Effector memory CD8-positive, alpha-beta T cell (primary cell): Measurements from ENCODE around the gene TEX29.

Experiments
- ATAC-seq: fragments of 150-1000 bp; cut with Tn5 transposase; replicated peaks from 2 replicates; pipeline ENCODE4 v1.10.0; 2021; ENCODE audit warnings: mild to moderate bottlenecking, moderate library complexity
- DNase-seq, 3 experiments: peaks; one replicate each; pipeline ENCODE4 v3.0.0; 2021
- H3K27ac Mint-ChIP-seq, 2 donors: one replicate each; pipeline ENCODE4 v1.8.0; 2022; ENCODE audit warnings: mild to moderate bottlenecking in 2 of 2, mixed read lengths in 2 of 2, moderate library complexity in 2 of 2
- H3K27me3 Mint-ChIP-seq, 2 donors: one replicate each; pipeline ENCODE4 v1.8.0; 2022; ENCODE audit warnings: mixed read lengths in 2 of 2
- H3K36me3 Mint-ChIP-seq: one replicate; pipeline ENCODE4 v1.8.0; 2022; ENCODE audit warnings: mild to moderate bottlenecking, moderate library complexity, mixed read lengths; ENCODE audit not compliant: insufficient read depth
- H3K4me1 Mint-ChIP-seq, 2 donors: one replicate each; pipeline ENCODE4 v1.8.0; 2022; ENCODE audit warnings: low read depth in 2 of 2, mixed read lengths in 2 of 2
- H3K4me3 Mint-ChIP-seq, 2 donors: one replicate each; pipeline ENCODE4 v1.8.0; 2022; ENCODE audit warnings: mild to moderate bottlenecking in 2 of 2, mixed read lengths in 2 of 2, moderate library complexity in 2 of 2
- H3K9me3 Mint-ChIP-seq, 2 donors: one replicate each; pipeline ENCODE4 v1.8.0; 2022; ENCODE audit warnings: mixed read lengths in 2 of 2

TEX29 gene

GRCh38 chr13:111345682-111346081 is 25.2 kb downstream of the TEX29 start:
- H3K36me3 Mint-ChIP-seq, result no peaks in the 10 kb centered on the region
- peaks cover 0 to 4% of the 10 kb centered on the region in 2 donors for H3K27me3 Mint-ChIP-seq
- H3K9me3 Mint-ChIP-seq, result no peaks in the 10 kb centered on the region
- ATAC-seq (no peak), DNase-seq (no peak)
- H3K27ac Mint-ChIP-seq, result no peak overlapping the region
- no peaks in the 10 kb centered on the region for H3K4me1 Mint-ChIP-seq
- no peak overlapping the region for H3K4me3 Mint-ChIP-seq

GRCh38 chr13:111346101-111346680 is 25.7 kb downstream of the TEX29 start:
- Mint-ChIP-seq H3K9me3 (no peaks in the 10 kb centered on the region), H3K27ac (no peak overlapping the region), H3K4me1 (no peaks in the 10 kb centered on the region), H3K27me3 (peaks cover 0 to 6% of the 10 kb centered on the region in 2 donors), H3K36me3 (no peaks in the 10 kb centered on the region), H3K4me3 (no peak overlapping the region)
- ATAC-seq (no peak), DNase-seq (no peak)

- no peak for ATAC-seq
- H3K4me1 Mint-ChIP-seq, result no peaks in the 10 kb centered on the region
- H3K4me3 Mint-ChIP-seq, result no peak overlapping the region
- DNase-seq, result no peak
- no peaks in the 10 kb centered on the region for H3K36me3 Mint-ChIP-seq
- H3K27me3 Mint-ChIP-seq, result peaks cover 0 to 13% of the 10 kb centered on the region in 2 donors
- H3K27ac Mint-ChIP-seq, result no peak overlapping the region
- no peaks in the 10 kb centered on the region for H3K9me3 Mint-ChIP-seq
Observed at GRCh38 chr13:111347438-111347837, 27.0 kb downstream of the TEX29 start.

GRCh38 chr13:111353508-111353907 is 33.1 kb downstream of the TEX29 start:
- no peak for ATAC-seq

GRCh38 chr13:111354789-111355188 is 34.3 kb downstream of the TEX29 start:
- DNase-seq (no peak), ATAC-seq (no peak)
- H3K27ac Mint-ChIP-seq, result no peak overlapping the region
- H3K27me3 Mint-ChIP-seq, result peaks cover 8 to 17% of the 10 kb centered on the region in 2 donors
- no peaks in the 10 kb centered on the region for H3K4me1 Mint-ChIP-seq
- H3K9me3 Mint-ChIP-seq, result no peaks in the 10 kb centered on the region
- no peaks in the 10 kb centered on the region for H3K36me3 Mint-ChIP-seq
- H3K4me3 Mint-ChIP-seq, result no peak overlapping the region

More at GRCh38 chr13:111353508-111353907, 33.1 kb downstream of the TEX29 start:
- no peaks in the 10 kb centered on the region for H3K36me3 Mint-ChIP-seq
- no peaks in the 10 kb centered on the region for H3K4me1 Mint-ChIP-seq
- no peaks in the 10 kb centered on the region for H3K9me3 Mint-ChIP-seq
- no peak overlapping the region for H3K4me3 Mint-ChIP-seq
- peaks cover 8 to 17% of the 10 kb centered on the region in 2 donors for H3K27me3 Mint-ChIP-seq
- no peak for DNase-seq
- no peak overlapping the region for H3K27ac Mint-ChIP-seq

GRCh38 chr13:111356795-111357194 is 36.4 kb downstream of the TEX29 start:
- H3K27me3 Mint-ChIP-seq, result peaks cover 11 to 19% of the 10 kb centered on the region in 2 donors

GRCh38 chr13:111359237-111359915 is 38.9 kb downstream of the TEX29 start:
- no peaks in the 10 kb centered on the region for H3K4me1 Mint-ChIP-seq
- H3K27me3 Mint-ChIP-seq, result peaks cover 18 to 44% of the 10 kb centered on the region in 2 donors
- no peak overlapping the region for H3K27ac Mint-ChIP-seq
- ATAC-seq (no peak), DNase-seq (no peak)
- H3K4me3 Mint-ChIP-seq, result no peak overlapping the region
- H3K36me3 Mint-ChIP-seq, result no peaks in the 10 kb centered on the region
- no peaks in the 10 kb centered on the region for H3K9me3 Mint-ChIP-seq

More at GRCh38 chr13:111356795-111357194, 36.4 kb downstream of the TEX29 start:
- Mint-ChIP-seq H3K4me3 (no peak overlapping the region), H3K9me3 (no peaks in the 10 kb centered on the region), H3K4me1 (no peaks in the 10 kb centered on the region), H3K36me3 (no peaks in the 10 kb centered on the region), H3K27ac (no peak overlapping the region)
- ATAC-seq (no peak), DNase-seq (no peak)

GRCh38 chr13:111359930-111360329 is 39.5 kb downstream of the TEX29 start:
- Mint-ChIP-seq H3K36me3 (no peaks in the 10 kb centered on the region), H3K27ac (no peak overlapping the region), H3K4me1 (no peaks in the 10 kb centered on the region), H3K4me3 (no peak overlapping the region), H3K27me3 (peaks cover 18 to 44% of the 10 kb centered on the region in 2 donors), H3K9me3 (no peaks in the 10 kb centered on the region)
- no peak for ATAC-seq
- DNase-seq, result no peak

- Mint-ChIP-seq H3K4me1 (no peaks in the 10 kb centered on the region), H3K27me3 (peaks cover 18 to 46% of the 10 kb centered on the region in 2 donors), H3K36me3 (no peaks in the 10 kb centered on the region), H3K4me3 (no peak overlapping the region), H3K9me3 (no peaks in the 10 kb centered on the region), H3K27ac (no peak overlapping the region)
- no peak for ATAC-seq
- DNase-seq, result no peak
Observed at GRCh38 chr13:111360452-111360851, 40.0 kb downstream of the TEX29 start.

GRCh38 chr13:111361046-111361872 is 40.8 kb downstream of the TEX29 start:
- H3K27ac Mint-ChIP-seq, result no peak overlapping the region
- no peaks in the 10 kb centered on the region for H3K9me3 Mint-ChIP-seq
- ATAC-seq, result no peak
- H3K36me3 Mint-ChIP-seq, result no peaks in the 10 kb centered on the region
- H3K4me3 Mint-ChIP-seq, result no peak overlapping the region
- H3K27me3 Mint-ChIP-seq, result peaks cover 22 to 50% of the 10 kb centered on the region in 2 donors
- DNase-seq, result no peak
- H3K4me1 Mint-ChIP-seq, result no peaks in the 10 kb centered on the region

- ATAC-seq, result no peak
- Mint-ChIP-seq H3K4me1 (no peaks in the 10 kb centered on the region), H3K4me3 (no peak overlapping the region), H3K27ac (no peak overlapping the region), H3K9me3 (no peaks in the 10 kb centered on the region), H3K27me3 (peaks cover 20 to 47% of the 10 kb centered on the region in 2 donors), H3K36me3 (no peaks in the 10 kb centered on the region)
- no peak for DNase-seq
Observed at GRCh38 chr13:111361873-111362648, 41.6 kb downstream of the TEX29 start.

GRCh38 chr13:111363121-111363520 is 42.7 kb downstream of the TEX29 start:
- peaks cover 20 to 47% of the 10 kb centered on the region in 2 donors for H3K27me3 Mint-ChIP-seq
- no peak for DNase-seq
- no peak for ATAC-seq

GRCh38 chr13:111363591-111363990 is 43.1 kb downstream of the TEX29 start:
- ATAC-seq (no peak), DNase-seq (no peak)
- H3K4me3 Mint-ChIP-seq, result no peak overlapping the region
- H3K9me3 Mint-ChIP-seq, result no peaks in the 10 kb centered on the region
- H3K27me3 Mint-ChIP-seq, result peaks cover 20 to 47% of the 10 kb centered on the region in 2 donors
- H3K27ac Mint-ChIP-seq, result no peak overlapping the region
- no peaks in the 10 kb centered on the region for H3K36me3 Mint-ChIP-seq
- no peaks in the 10 kb centered on the region for H3K4me1 Mint-ChIP-seq

More at GRCh38 chr13:111363121-111363520, 42.7 kb downstream of the TEX29 start:
- H3K27ac Mint-ChIP-seq, result no peak overlapping the region
- H3K36me3 Mint-ChIP-seq, result no peaks in the 10 kb centered on the region
- no peak overlapping the region for H3K4me3 Mint-ChIP-seq
- H3K4me1 Mint-ChIP-seq, result no peaks in the 10 kb centered on the region
- no peaks in the 10 kb centered on the region for H3K9me3 Mint-ChIP-seq
